Right atrium auricular region (tissue), 2 donors: Measurements from ENCODE around the gene PROZ. TPM values are rescaled to one million over a fixed set of nuclear protein-coding genes. Genes with fewer than 3 reads are reported as not detected.

ENCODE experiments used
- DNase-seq: peaks from one replicate; pipeline ENCODE4 v3.0.0-alpha.2; 2019; ENCODE audit warnings: low spot score
- H3K27ac ChIP-seq, 2 donors: fragments of 200-600 bp; sonication (generic); 1 replicate in 1 of 2; 2 replicates in 1 of 2; pipeline ENCODE4 v1.5.1; 2016 to 2019
- H3K27me3 ChIP-seq, 2 donors: fragments of 200-600 bp; sonication (generic); one replicate each; pipeline versions ENCODE4 v1.5.1 to v1.6.0; 2017 to 2019
- H3K36me3 ChIP-seq: fragments of 200-600 bp; sonication (generic); one replicate; pipeline ENCODE4 v1.5.1; 2016
- H3K4me1 ChIP-seq, 2 donors: fragments of 200-600 bp; sonication (generic); one replicate each; pipeline versions ENCODE4 v1.5.1 to v1.6.0; 2017 to 2019
- H3K4me3 ChIP-seq, 2 donors: fragments of 200-600 bp; sonication (generic); 1 replicate in 1 of 2; 2 replicates in 1 of 2; pipeline ENCODE4 v1.5.1; 2017 to 2019; ENCODE audit warnings: mild to moderate bottlenecking in 1 of 2, moderate library complexity in 1 of 2
- H3K9me3 ChIP-seq, 2 donors: fragments of 200-600 bp; sonication (generic); one replicate each; pipeline ENCODE4 v1.5.1; 2019
- CTCF ChIP-seq, 2 donors: fragments of 200-600 bp; sonication (generic); IDR thresholded peaks; one replicate each; pipeline ENCODE4 v1.5.1; 2019; ENCODE audit warnings: antibody characterized with exemption in 2 of 2
- total RNA-seq, 2 donors: library from RNA; depleted of rRNA; stranded (reverse); fragments of >200 nt; gene quantifications; one replicate each; pipeline ENCODE4 v1.1.0, GENCODE V29; 2016

PROZ gene
- total RNA-seq, 2 donors from 2014 or later: not detected

- no peak for DNase-seq
- Histone ChIP-seq H3K4me3 (peak overlapping the region; percentile 37 to 54), H3K4me1 (peaks cover 0 to 23% of the 10 kb centered on the region in 2 donors), H3K27me3 (no peaks in the 10 kb centered on the region), H3K9me3 (no peaks in the 10 kb centered on the region), H3K36me3 (no peaks in the 10 kb centered on the region), H3K27ac (peak overlapping the region; percentile 89 to 92)
- no peak for TF ChIP-seq CTCF (IDR thresholded peaks at IDR 0.05)
These were observed 5.8 kb upstream of the PROZ start for GRCh38 chr13:113152691-113152983.

- H3K9me3 ChIP-seq: no peaks in the 10 kb centered on the region
- H3K36me3 ChIP-seq: no peaks in the 10 kb centered on the region
- peak; percentile 73 for DNase-seq
- peak overlapping the region; percentile 37 to 54 for H3K4me3 ChIP-seq
- H3K27me3 ChIP-seq: no peaks in the 10 kb centered on the region
- TF ChIP-seq CTCF (IDR thresholded peaks at IDR 0.05): no peak
- peaks cover 0 to 23% of the 10 kb centered on the region in 2 donors for H3K4me1 ChIP-seq
- peak overlapping the region; percentile 89 to 92 for H3K27ac ChIP-seq
These were observed 5.3 kb upstream of the PROZ start for GRCh38 chr13:113152984-113153809.

- peak overlapping the region; percentile 89 to 92 for H3K27ac ChIP-seq
- H3K36me3 ChIP-seq: no peaks in the 10 kb centered on the region
- H3K4me1 ChIP-seq: peaks cover 0 to 23% of the 10 kb centered on the region in 2 donors
- peak overlapping the region; percentile 37 to 54 for H3K4me3 ChIP-seq
- no peak for TF ChIP-seq CTCF (IDR thresholded peaks at IDR 0.05)
- no peaks in the 10 kb centered on the region for H3K9me3 ChIP-seq
- DNase-seq: peak; percentile 76
- no peaks in the 10 kb centered on the region for H3K27me3 ChIP-seq
These were observed 4.4 kb upstream of the PROZ start for GRCh38 chr13:113153810-113154748.

GRCh38 chr13:113155201-113155600, 3.2 kb upstream of the PROZ start:
- no peak overlapping the region for H3K27ac ChIP-seq
- no peaks in the 10 kb centered on the region for H3K27me3 ChIP-seq
- no peak overlapping the region for H3K4me3 ChIP-seq
- DNase-seq: peak; percentile 55
- H3K36me3 ChIP-seq: no peaks in the 10 kb centered on the region
- TF ChIP-seq CTCF (IDR thresholded peaks at IDR 0.05): no peak
- peaks cover 0 to 23% of the 10 kb centered on the region in 2 donors for H3K4me1 ChIP-seq
- H3K9me3 ChIP-seq: no peaks in the 10 kb centered on the region

- H3K27me3 ChIP-seq: no peaks in the 10 kb centered on the region
- no peaks in the 10 kb centered on the region for H3K9me3 ChIP-seq
- DNase-seq: peak; percentile 51
- TF ChIP-seq CTCF (IDR thresholded peaks at IDR 0.05): no peak
- no peak overlapping the region for H3K27ac ChIP-seq
- peaks cover 0 to 23% of the 10 kb centered on the region in 2 donors for H3K4me1 ChIP-seq
- no peak overlapping the region for H3K4me3 ChIP-seq
- no peaks in the 10 kb centered on the region for H3K36me3 ChIP-seq
These were observed 2.3 kb upstream of the PROZ start for GRCh38 chr13:113155982-113156655.
